Measurements from ENCODE around the gene EFNA5. TPM values are rescaled to one million over a fixed set of nuclear protein-coding genes. Genes with fewer than 3 reads are reported as not detected.

EFNA5 gene
- total and polyA plus RNA-seq, 2 of the 8 experiments (the other 6 are each of a cell fraction or from before 2014, with no cell fraction given): 9.6 to 21.8 TPM

DNA sequence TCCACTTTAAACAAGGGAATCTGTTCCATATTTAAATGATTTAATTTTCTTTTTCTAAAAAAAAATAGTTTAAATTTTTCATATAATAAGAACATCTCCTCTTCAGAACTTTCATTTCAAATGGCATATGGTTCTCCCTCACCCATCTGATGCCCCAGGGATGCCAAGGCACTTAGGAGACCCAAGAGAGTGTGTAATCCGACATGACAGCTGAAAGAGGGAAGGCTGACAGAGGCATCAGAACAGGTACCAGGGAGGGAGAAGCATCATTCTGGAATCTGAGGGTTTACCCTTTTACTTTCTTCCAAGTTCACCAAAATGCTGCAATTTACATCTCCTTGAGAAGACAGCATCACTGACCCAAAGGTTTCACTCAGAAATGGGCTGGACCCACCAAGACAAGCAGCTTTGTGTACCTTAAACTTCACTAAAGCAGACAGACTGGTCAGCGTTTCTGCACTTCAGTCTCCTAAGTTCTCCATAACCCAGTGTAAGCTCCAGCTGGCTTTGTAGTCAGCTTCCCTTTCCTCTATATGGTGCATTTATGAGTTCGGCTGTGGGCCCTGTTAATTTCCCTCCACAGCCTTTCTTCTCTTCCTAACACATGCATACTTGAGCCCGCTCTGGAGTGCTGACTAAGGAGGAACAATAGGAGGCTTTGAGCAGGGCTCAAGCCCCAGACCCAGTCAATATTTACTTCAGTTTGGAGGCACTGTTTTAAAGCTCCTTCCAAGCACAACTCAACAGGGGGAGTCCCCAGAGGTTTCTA is 17.7 kb downstream of the EFNA5 start:
- H3K9ac ChIP-seq (replicated peaks in 1 of 4; ENCODE audit: extremely low read depth in 1 of 4, low read depth in 3 of 4, low read length in 3 of 4): no peak overlapping the region
- H3K9me3 ChIP-seq (ENCODE audit: insufficient read depth in 2 of 2, low read depth in 1 of 2, low read length in 1 of 2): no peaks in the 10 kb centered on the region
- TF ChIP-seq TAF1 (IDR thresholded peaks at IDR 0.05; ENCODE audit: low read depth, low read length): no peak
- peak; percentile 30; the same call in 1 of the 2 replicates for TF ChIP-seq MAFK (IDR thresholded peaks at IDR 0.05; ENCODE audit: low read depth, low read length)
- H3K14ac ChIP-seq (ENCODE audit: insufficient read length): no peak overlapping the region
- H3K36me3 ChIP-seq (ENCODE audit: control insufficient read depth in 2 of 4, insufficient read depth in 4 of 4, low read length in 3 of 4): no peaks in the 10 kb centered on the region
- CTCF ChIA-PET (ENCODE audit: partially characterized antibody): interaction anchor here (1.0 to 1.4 kb wide), 4 partner anchors 10 to 81 kb away, joined by 3 to 5 read pairs (median 4); no protein-coding TSS in a partner anchor
- FAIRE-seq: no peak
- no peaks in the 10 kb centered on the region for H3K79me1 ChIP-seq (ENCODE audit: low read depth, low read length)
- no peak overlapping the region for H2BK12ac ChIP-seq (ENCODE audit: low read depth, low read length)
- H3K79me2 ChIP-seq (ENCODE audit: control insufficient read depth in 1 of 2, insufficient read depth in 2 of 2, low read length in 2 of 2): peaks cover 0 to 48% of the 10 kb centered on the region in 2 experiments; a peak in 3 of 4 replicates
- no peak overlapping the region for H3K4me3 ChIP-seq (ENCODE audit: extremely low read depth in 1 of 4, insufficient read depth in 2 of 4, low read depth in 3 of 4, low read length in 4 of 4)
- POLR2A ChIA-PET (ENCODE audit: partially characterized antibody): interaction anchor here (0.9 kb wide), 1 partner anchor 10 kb away, joined by 3 read pairs; no protein-coding TSS in a partner anchor
- no peak overlapping the region for H2BK20ac ChIP-seq (ENCODE audit: low read length)
- WGBS, 2 experiments (ENCODE audit: extremely low coverage in 1 of 2, insufficient coverage in 1 of 2, insufficient read length in 1 of 2, insufficient replicate concordance in 2 of 2, low coverage in 1 of 2, low lambda C conversion rate in 2 of 2, missing lambda C conversion rate in 1 of 2): 62% methylated on average over 4 of the region's 4 CpGs; no CpG with 5 or more reads in 1 of the 2 experiments
- H2AFZ ChIP-seq (ENCODE audit: low read length): no peak overlapping the region
- no peak overlapping the region for H3K18ac ChIP-seq (ENCODE audit: extremely low read depth, low read length)
- no peaks in the 10 kb centered on the region; a peak in 2 of 7 replicates for H3K27me3 ChIP-seq (replicated peaks in 1 of 4; ENCODE audit: control insufficient read depth in 3 of 4, extremely low read depth in 1 of 4, insufficient read depth in 3 of 4, low read length in 3 of 4)
- no peak overlapping the region for H2BK120ac ChIP-seq (replicated peaks; ENCODE audit: low read depth, low read length)
- H4K8ac ChIP-seq (ENCODE audit: extremely low read depth, insufficient read depth, low read length): no peak overlapping the region
- H4K91ac ChIP-seq (replicated peaks; ENCODE audit: insufficient read length, low read length): no peak overlapping the region
- H3K4me2 ChIP-seq (ENCODE audit: insufficient read depth in 1 of 2, low read depth in 2 of 2, low read length in 2 of 2): no peak overlapping the region
- DNase-seq (ENCODE audit: low read depth in 1 of 2, low spot score in 2 of 2): no peak
- H4K20me1 ChIP-seq (replicated peaks in 1 of 2; ENCODE audit: control insufficient read depth in 1 of 2, insufficient read depth in 2 of 2, low read length in 2 of 2): peaks cover 4 to 10% of the 10 kb centered on the region in 2 experiments
- no peak overlapping the region for H3K23ac ChIP-seq (ENCODE audit: insufficient read length)
- H3K27ac ChIP-seq (ENCODE audit: low read depth, low read length): no peak overlapping the region
- no peak overlapping the region for H3K56ac ChIP-seq (replicated peaks; ENCODE audit: insufficient read length, low read depth, low read length)
- H3K4ac ChIP-seq (replicated peaks; ENCODE audit: insufficient read length, low read depth, low read length): no peak overlapping the region
- no peak overlapping the region for H2BK5ac ChIP-seq (ENCODE audit: low read depth, low read length)
- H3K4me1 ChIP-seq (replicated peaks in 1 of 4; ENCODE audit: control insufficient read depth in 3 of 4, insufficient read depth in 4 of 4, low read length in 3 of 4): peaks cover 0 to 6% (median 5%) of the 10 kb centered on the region in 4 experiments; a peak in 4 of 7 replicates
- H2AK5ac ChIP-seq (ENCODE audit: low read depth, low read length): no peak overlapping the region
- no peaks in the 10 kb centered on the region for H3K23me2 ChIP-seq (ENCODE audit: low read depth, low read length)
- no peak overlapping the region for H4K5ac ChIP-seq (ENCODE audit: insufficient read length, low read depth, low read length)
- H2BK15ac ChIP-seq (ENCODE audit: low read length): no peak overlapping the region

Data from H1 (cell line).